Heart left ventricle (tissue), 16 donors: Measurements from ENCODE around the gene LAMA3. TPM values are rescaled to one million over a fixed set of nuclear protein-coding genes. Genes with fewer than 3 reads are reported as not detected.

Source experiments
- ATAC-seq, 4 donors: fragments of 200-7000 bp; cut with Tn5 transposase; one replicate each; pipeline ENCODE4 v1.9.1; 2020 to 2022; ENCODE audit warnings: moderate library complexity in 4 of 4, mild to moderate bottlenecking in 3 of 4, moderate number of reproducible peaks in 1 of 4
- DNase-seq, 5 donors: peaks; one replicate each; pipeline ENCODE4 v3.0.0-alpha.2; 2020
- H3K27ac ChIP-seq, 12 donors: fragments of 200-600 bp; sonication (generic) in 4 of 12; one replicate each; pipeline versions ENCODE4 v1.5.0 to v1.8.0; 2016 to 2022; ENCODE audit warnings: mild to moderate bottlenecking in 2 of 12
- H3K27me3 ChIP-seq, 9 donors: fragments of 200-600 bp; sonication (generic) in 2 of 9; one replicate each; pipeline versions ENCODE4 v1.5.1 to v1.8.0; 2016 to 2022; ENCODE audit warnings: mild to moderate bottlenecking in 3 of 9
- H3K36me3 ChIP-seq, 9 donors: fragments of 200-600 bp; sonication (generic) in 2 of 9; one replicate each; pipeline versions ENCODE4 v1.5.0 to v1.8.0; 2018 to 2022; ENCODE audit warnings: mild to moderate bottlenecking in 2 of 9
- H3K4me1 ChIP-seq, 12 donors: fragments of 200-600 bp; sonication (generic) in 4 of 12; one replicate each; pipeline versions ENCODE4 v1.5.0 to v1.8.0; 2016 to 2022; ENCODE audit warnings: mild to moderate bottlenecking in 3 of 12
- H3K4me3 ChIP-seq, 12 donors: fragments of 200-600 bp; sonication (generic) in 4 of 12; one replicate each; pipeline versions ENCODE4 v1.5.0 to v1.8.0; 2017 to 2022; ENCODE audit warnings: mild to moderate bottlenecking in 9 of 12, moderate library complexity in 4 of 12
- H3K9me3 ChIP-seq, 12 donors: fragments of 200-600 bp; sonication (generic) in 4 of 12; one replicate each; pipeline versions ENCODE4 v1.5.0 to v1.8.0; 2016 to 2022; ENCODE audit warnings: mild to moderate bottlenecking in 1 of 12
- CTCF ChIP-seq, 12 donors: fragments of 200-600 bp; sonication (generic) in 4 of 12; IDR thresholded peaks; one replicate each; pipeline versions ENCODE4 v1.5.0 to v1.8.0; 2018 to 2022; ENCODE audit warnings: antibody characterized with exemption in 12 of 12, mild to moderate bottlenecking in 5 of 12
- POLR2A ChIP-seq, 2 donors: fragments of 450-650 bp; IDR thresholded peaks; one replicate each; pipeline ENCODE4 v1.6.1; 2017; ENCODE audit warnings: antibody characterized with exemption in 2 of 2, mild to moderate bottlenecking in 2 of 2, moderate library complexity in 2 of 2
- WGBS, 4 donors: extraction: QIAGEN DNeasy Blood & Tissue Kit in 2 of 4; methylation state at CpG; one replicate each; pipeline versions ENCODE4 v1.1.5 to v1.1.7; 2013 to 2018; 5-methylcytosine and 5-hydroxymethylcytosine counted together
- intact Hi-C, 10 donors: fragments of 100-400 bp; cut with DNase I; formaldehyde crosslinking; loops; one replicate each; pipeline versions ENCODE4 v1.11.1 to v1.14.2; 2022
- polyA plus RNA-seq, 2 donors: library from polyadenylated mRNA; stranded (reverse); fragments of 200-250 nt; gene quantifications; one replicate each; pipeline ENCODE4 v1.2.3, GENCODE V29; 2013
- total RNA-seq, 9 donors: library from RNA; depleted of rRNA in 2 of 9; stranded (reverse); fragments of >200 nt in 2 of 9; fragmentation: NEBNext Ultra II Directional in 3 of 9; extraction: Animal tissue kit (Norgen Biotek cat#: 25700) in 3 of 9; gene quantifications; one replicate each; pipeline versions ENCODE4 v1.1.0 to v1.2.4, GENCODE V29; 2016 to 2023
- donor health status: ischemic (EF 13 %, LVEDD 7.1; RV severe dilation, severe dysfunction).
- donor health status: healthy with polysubstance abuse.
- donor health status: DM: no; HTN: yes; CAD: no.
- donor health status: DM: no; HTN: no; CAD: no.
- donor health status: ischemic (EF 25% LVEDD 6.9; RV normal size, moderate dysfunction).
- donor health status: ischemic (EF 25% LVEDD 5.7; RV mildly dilated, moderate dysfunction).
- donor health status: healthy.
- donor health status: DM: yes; HTN: yes; CAD: no.
- donor health status: ischemic (EF 35%, LVEDD 5.7; RV mildly dilated, moderate dysfunction).
- donor health status: nonischemic (EF 11% LVEDD 7.7; RV severe dilation, severe dysfunction).
- donor health status: DM: yes; HTN: yes; CAD: no.
- donor health status: PGD.
- donor health status: ischemic (EF 29% LVEDD 5.4; RV normal size, mild dysfunction).
- donor health status: nonischemic (EF 23%, LVEDD 6.1; RV moderate dilation, normal function).

LAMA3 gene
- total and polyA plus RNA-seq, 11 donors, result 1.2 to 6.6 (median 3.2) TPM

GRCh38 chr18:23935804-23936203, 246.6 kb downstream of the LAMA3 start:
- 73 to 90% (median 80%) methylated on average over 2 of the region's 2 CpGs for WGBS, 4 donors
- TF ChIP-seq CTCF (IDR thresholded peaks at IDR 0.05), result no peak
- TF ChIP-seq POLR2A (IDR thresholded peaks at IDR 0.05), result no peak

GRCh38 chr18:23936381-23936958, 247.2 kb downstream of the LAMA3 start:
- H3K36me3 ChIP-seq, result peaks cover 0 to 21% (median 0%) of the 10 kb centered on the region in 9 donors
- WGBS, 4 donors, result 73 to 79% (median 77%) methylated on average over 5 to 6 of the region's 6 CpGs
- ATAC-seq (no peak), DNase-seq (no peak)
- H3K4me3 ChIP-seq, result no peak overlapping the region
- intact Hi-C loops, result no loop called here
- no peaks in the 10 kb centered on the region for H3K9me3 ChIP-seq
- TF ChIP-seq POLR2A (IDR thresholded peaks at IDR 0.05) (no peak), CTCF (IDR thresholded peaks at IDR 0.05) (no peak)
- no peak overlapping the region for H3K27ac ChIP-seq
- H3K27me3 ChIP-seq, result no peaks in the 10 kb centered on the region
- peaks cover 0 to 7% (median 0%) of the 10 kb centered on the region in 12 donors for H3K4me1 ChIP-seq

More at GRCh38 chr18:23935804-23936203, 246.6 kb downstream of the LAMA3 start:
- H3K9me3 ChIP-seq, result no peaks in the 10 kb centered on the region
- ATAC-seq, result no peak
- intact Hi-C loops, result no loop called here
- no peak overlapping the region for H3K4me3 ChIP-seq
- peaks cover 0 to 7% (median 0%) of the 10 kb centered on the region in 12 donors for H3K4me1 ChIP-seq
- H3K27ac ChIP-seq, result no peak overlapping the region
- H3K27me3 ChIP-seq, result no peaks in the 10 kb centered on the region
- DNase-seq, result no peak
- peaks cover 0 to 21% (median 0%) of the 10 kb centered on the region in 9 donors for H3K36me3 ChIP-seq

GRCh38 chr18:23938043-23938756, 248.9 kb downstream of the LAMA3 start:
- no peaks in the 10 kb centered on the region for H3K9me3 ChIP-seq

More at GRCh38 chr18:23938043-23938756, 248.9 kb downstream of the LAMA3 start:
- Histone ChIP-seq H3K27ac (no peak overlapping the region), H3K27me3 (no peaks in the 10 kb centered on the region), H3K4me3 (no peak overlapping the region), H3K36me3 (peaks cover 0 to 20% (median 0%) of the 10 kb centered on the region in 9 donors), H3K4me1 (peaks cover 0 to 7% (median 0%) of the 10 kb centered on the region in 12 donors)
- intact Hi-C loops, result no loop called here
- WGBS, 4 donors, result 90 to 96% (median 93%) methylated on average over 11 of the region's 11 CpGs
- DNase-seq (no peak), ATAC-seq (no peak)
- no peak for TF ChIP-seq CTCF (IDR thresholded peaks at IDR 0.05)
- no peak for TF ChIP-seq POLR2A (IDR thresholded peaks at IDR 0.05)
